PC-3 (cell line): ENCODE data around the gene F2RL1. TPM values are rescaled to one million over a fixed set of nuclear protein-coding genes. Genes with fewer than 3 reads are reported as not detected.
"Not testable (repeated sequence)": the region's sequence is repeated elsewhere in the genome, so short reads cannot be mapped to it uniquely, and the experiment has no call there.

Experiments used
- ATAC-seq: fragments of 200-7000 bp; cut with Tn5 transposase; 2 replicates; pipeline ENCODE4 v1.9.1; 2020; ENCODE audit warnings: mild to moderate bottlenecking, moderate library complexity
- BruUV-seq: library from RNA; stranded (reverse); fragments of 400-500 nt; replicated peaks from 2 replicates; lab custom pipeline; 2021; lab: Mats Ljungman, UMichigan
- CTCF ChIA-PET: fragments of 300-600 bp; sonication (Branson Sonifier 250); formaldehyde crosslinking; loops from one replicate; lab custom pipeline; 2022; ENCODE audit warnings: antibody characterized with exemption; lab: Charles Lee
- POLR2A ChIA-PET: fragments of 300-600 bp; sonication (Branson Sonifier 250); formaldehyde crosslinking; loops from one replicate; lab custom pipeline; 2022; ENCODE audit warnings: antibody characterized with exemption; ENCODE audit not compliant: unreplicated experiment; lab: Charles Lee
- DNase-seq: peaks from one replicate; pipeline ENCODE4 v3.0.0-alpha.2; 2015
- H2AFZ ChIP-seq: fragments of 300-600 bp; sonication (generic); 2 replicates; pipeline ENCODE4 v1.6.0; 2016; ENCODE audit warnings: antibody characterized with exemption, low read length
- H3F3A ChIP-seq: fragments of 300-600 bp; sonication (generic); one replicate; pipeline ENCODE4 v1.6.0; 2017; ENCODE audit warnings: antibody characterized with exemption, low read length, control low read depth, mild to moderate bottlenecking; ENCODE audit not compliant: unreplicated experiment
- H3K27ac ChIP-seq: fragments of 300-600 bp; sonication (generic); 2 replicates; pipeline ENCODE4 v1.5.1; 2016; ENCODE audit warnings: mild to moderate bottlenecking, low read length
- H3K27me3 ChIP-seq: fragments of 300-600 bp; sonication (generic); 2 replicates; pipeline ENCODE4 v1.6.1; 2016; ENCODE audit warnings: low read length, mixed read lengths
- H3K36me3 ChIP-seq: fragments of 300-600 bp; sonication (generic); 2 replicates; pipeline ENCODE4 v1.6.1; 2016; ENCODE audit warnings: low read depth, mixed run types, low read length, mixed read lengths
- H3K4me1 ChIP-seq: fragments of 300-600 bp; sonication (generic); 2 replicates; pipeline ENCODE4 v1.5.1; 2016; ENCODE audit warnings: low read length; ENCODE audit not compliant: insufficient read depth
- H3K4me2 ChIP-seq: fragments of 300-600 bp; sonication (generic); 2 replicates; pipeline ENCODE4 v1.6.0; 2016; ENCODE audit warnings: low read length
- H3K4me3 ChIP-seq: fragments of 300-600 bp; sonication (generic); 2 replicates; pipeline ENCODE4 v1.5.1; 2016; ENCODE audit warnings: mild to moderate bottlenecking, low read length, mixed read lengths
- H3K79me2 ChIP-seq: fragments of 300-600 bp; sonication (generic); 2 replicates; pipeline ENCODE4 v1.6.1; 2017; ENCODE audit warnings: low read length, mixed read lengths
- H3K9ac ChIP-seq: fragments of 300-600 bp; sonication (generic); 2 replicates; pipeline ENCODE4 v1.6.0; 2016; ENCODE audit warnings: mild to moderate bottlenecking, low read length
- H3K9me2 ChIP-seq: fragments of 300-600 bp; sonication (generic); replicated peaks from 2 replicates; pipeline ENCODE4 v1.6.1; 2016; ENCODE audit warnings: mixed run types, low read length, mixed read lengths
- H3K9me3 ChIP-seq: fragments of 300-600 bp; sonication (generic); 2 replicates; pipeline ENCODE4 v1.6.1; 2016; ENCODE audit warnings: low read length, mixed read lengths
- H4K20me1 ChIP-seq: fragments of 300-600 bp; sonication (generic); 2 replicates; pipeline ENCODE4 v1.6.1; 2016; ENCODE audit warnings: low read length, mixed read lengths
- EZH2 ChIP-seq: fragments of 300-600 bp; sonication (generic); IDR thresholded peaks from one replicate; pipeline ENCODE4 v1.6.1; 2017; ENCODE audit warnings: antibody characterized with exemption, mild to moderate bottlenecking, low read length; ENCODE audit not compliant: unreplicated experiment
- EZH2phosphoT487 ChIP-seq: fragments of 300-600 bp; sonication (generic); IDR thresholded peaks from 2 replicates; pipeline ENCODE4 v1.6.1; 2018; ENCODE audit warnings: mild to moderate bottlenecking, antibody characterized with exemption, low read length, borderline replicate concordance
- intact Hi-C: fragments of 100-400 bp; cut with micrococcal nuclease; formaldehyde crosslinking; loops from 2 replicates; pipeline ENCODE4 v1.9.0; 2023
- total RNA-seq: library from RNA; depleted of rRNA; stranded (reverse); fragments of >200 nt; gene quantifications from 2 replicates; pipeline ENCODE4 v1.2.3, GENCODE V29; 2014
- TF ChIP-seq, protein P1 (sequence below): fragments of 300-600 bp; sonication (generic); conservative IDR thresholded peaks from 2 replicates; pipeline ENCODE4 v1.5.1; 2017; ENCODE audit warnings: antibody characterized with exemption, low read depth, mild to moderate bottlenecking, low read length

Gene F2RL1
- total RNA-seq, 1 experiment from 2014 or later, result 167 TPM

DNA sequence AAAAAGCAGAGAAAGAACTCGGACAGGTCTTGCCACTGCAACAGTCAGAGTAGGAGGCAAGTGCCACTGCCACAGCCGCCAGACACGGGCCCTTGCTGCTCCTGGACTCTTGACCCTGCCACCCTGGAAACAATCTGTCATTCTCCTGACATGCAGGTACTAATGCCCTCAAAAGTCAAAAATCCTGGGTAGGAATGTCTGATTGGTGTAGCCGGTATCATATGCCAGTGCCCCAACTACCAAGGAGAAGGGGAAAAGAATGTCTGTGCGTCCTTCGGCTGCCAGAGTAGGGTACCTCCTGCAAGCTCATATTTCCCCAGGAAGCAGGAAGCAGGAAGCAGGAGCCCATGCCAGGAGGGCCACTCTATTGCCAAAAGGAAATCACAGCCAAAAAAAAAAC, 30.5 kb upstream of the F2RL1 start:
- Histone ChIP-seq H3K27ac (peak overlapping the region; percentile 89), H3K79me2 (no peaks in the 10 kb centered on the region), H3K9me2 (no peaks in the 10 kb centered on the region), H4K20me1 (no peaks in the 10 kb centered on the region), H3K4me1 (peaks cover 55% of the 10 kb centered on the region), H3K4me2 (no peak overlapping the region; the same call in 1 of the 2 replicates), H3K9me3 (no peaks in the 10 kb centered on the region), H3K27me3 (no peaks in the 10 kb centered on the region), H2AFZ (no peak overlapping the region), H3K4me3 (no peak overlapping the region), H3K9ac (peak overlapping the region; percentile 64), H3F3A (peaks cover 8% of the 10 kb centered on the region), H3K36me3 (no peaks in the 10 kb centered on the region)
- ChIA-PET CTCF (interaction anchor here (0.7 kb wide), 1 partner anchor 58 kb away, joined by 11 read pairs; no protein-coding TSS in a partner anchor), POLR2A (no interaction called here)
- ATAC-seq, result peak; percentile 25
- BruUV-seq, result no TSS peak
- DNase-seq, result peak; percentile 60
- intact Hi-C loops, result loop anchor here (10.0 kb wide), 1 partner anchor 226 kb away; no protein-coding TSS in a partner anchor
- TF ChIP-seq EZH2, result no peak
- TF ChIP-seq, protein P1, sequence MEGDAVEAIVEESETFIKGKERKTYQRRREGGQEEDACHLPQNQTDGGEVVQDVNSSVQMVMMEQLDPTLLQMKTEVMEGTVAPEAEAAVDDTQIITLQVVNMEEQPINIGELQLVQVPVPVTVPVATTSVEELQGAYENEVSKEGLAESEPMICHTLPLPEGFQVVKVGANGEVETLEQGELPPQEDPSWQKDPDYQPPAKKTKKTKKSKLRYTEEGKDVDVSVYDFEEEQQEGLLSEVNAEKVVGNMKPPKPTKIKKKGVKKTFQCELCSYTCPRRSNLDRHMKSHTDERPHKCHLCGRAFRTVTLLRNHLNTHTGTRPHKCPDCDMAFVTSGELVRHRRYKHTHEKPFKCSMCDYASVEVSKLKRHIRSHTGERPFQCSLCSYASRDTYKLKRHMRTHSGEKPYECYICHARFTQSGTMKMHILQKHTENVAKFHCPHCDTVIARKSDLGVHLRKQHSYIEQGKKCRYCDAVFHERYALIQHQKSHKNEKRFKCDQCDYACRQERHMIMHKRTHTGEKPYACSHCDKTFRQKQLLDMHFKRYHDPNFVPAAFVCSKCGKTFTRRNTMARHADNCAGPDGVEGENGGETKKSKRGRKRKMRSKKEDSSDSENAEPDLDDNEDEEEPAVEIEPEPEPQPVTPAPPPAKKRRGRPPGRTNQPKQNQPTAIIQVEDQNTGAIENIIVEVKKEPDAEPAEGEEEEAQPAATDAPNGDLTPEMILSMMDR, result no peak

DNA sequence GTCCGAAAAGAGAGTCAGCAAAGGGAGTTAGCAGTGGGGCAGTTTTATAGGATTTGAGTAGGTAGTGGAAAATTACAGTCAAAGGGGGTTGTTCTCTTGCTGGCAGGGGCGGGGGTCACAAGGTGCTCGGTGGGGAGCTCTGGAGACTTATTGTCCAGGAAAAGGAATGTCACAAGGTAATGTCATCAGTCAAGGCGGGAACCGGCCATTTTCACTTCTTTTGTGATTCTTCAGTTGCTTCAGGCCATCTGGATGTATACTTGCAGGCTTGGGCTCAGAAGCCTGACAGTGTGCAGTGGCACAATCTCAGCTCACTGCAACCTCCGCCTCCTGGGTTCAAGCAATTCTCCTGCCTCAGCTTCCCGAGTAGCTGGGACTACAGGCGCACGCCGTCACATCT, 29.6 kb upstream of the F2RL1 start:
- H4K20me1 ChIP-seq, H3F3A ChIP-seq, H3K79me2 ChIP-seq, POLR2A ChIA-PET, H3K36me3 ChIP-seq, H3K9me3 ChIP-seq, H3K9me2 ChIP-seq, BruUV-seq, H2AFZ ChIP-seq, ATAC-seq, DNase-seq, CTCF ChIA-PET, H3K27me3 ChIP-seq: not testable (repeated sequence)
- Histone ChIP-seq H3K4me3 (0 out of 2 replicates have a peak overlapping the region, but pooled peaks have one; percentile 45), H3K4me2 (peak overlapping the region; percentile 84), H3K9ac (peak overlapping the region; percentile 99), H3K4me1 (peaks cover 55% of the 10 kb centered on the region), H3K27ac (peak overlapping the region; percentile 100)
- intact Hi-C loops, result loop anchor here (10.0 kb wide), 1 partner anchor 226 kb away; no protein-coding TSS in a partner anchor

DNA sequence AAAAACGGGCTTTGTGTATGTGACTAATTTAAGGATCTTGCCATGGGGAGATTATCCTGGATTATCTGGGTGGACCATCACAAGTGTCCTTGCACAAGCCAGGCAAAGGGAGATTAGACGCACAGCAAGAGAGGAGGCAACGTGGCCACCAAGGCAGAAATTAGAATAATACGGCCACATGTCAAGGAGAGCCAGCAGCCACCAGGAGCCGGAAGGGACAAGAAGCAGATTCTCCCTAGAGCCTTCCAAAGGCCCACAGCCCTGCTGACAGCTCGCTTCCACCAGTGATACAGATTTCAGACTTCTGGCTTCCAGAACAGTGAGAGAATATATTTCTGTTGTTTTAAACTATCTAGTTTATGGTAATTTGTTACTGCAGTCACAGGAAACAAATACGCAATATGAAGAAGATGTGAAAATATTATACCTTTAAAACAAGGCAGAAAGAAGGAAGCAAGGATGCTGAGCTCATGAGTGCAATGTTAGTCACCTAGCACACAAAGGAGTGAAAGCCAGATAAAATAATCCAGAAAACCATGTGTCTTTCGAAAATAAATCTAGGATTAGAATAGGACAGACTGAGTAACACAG, 28.7 kb upstream of the F2RL1 start:
- Histone ChIP-seq H3K9ac (peak overlapping the region; percentile 99), H2AFZ (0 out of 2 replicates have a peak overlapping the region, but pooled peaks have one; percentile 24)
- no peak for DNase-seq

More for the DNA sequence above, 28.7 kb upstream of the F2RL1 start:
- Histone ChIP-seq H3K9me2 (no peaks in the 10 kb centered on the region), H3K9me3 (no peaks in the 10 kb centered on the region), H3K4me2 (peak overlapping the region; percentile 84), H3K36me3 (no peaks in the 10 kb centered on the region), H3K27me3 (no peaks in the 10 kb centered on the region), H3K79me2 (no peaks in the 10 kb centered on the region), H3F3A (peaks cover 8% of the 10 kb centered on the region), H3K4me3 (peak overlapping the region; percentile 45), H4K20me1 (no peaks in the 10 kb centered on the region), H3K27ac (peak overlapping the region; percentile 100), H3K4me1 (peaks cover 56% of the 10 kb centered on the region)
- POLR2A ChIA-PET, result interaction anchor here (0.6 to 1.5 kb wide), 3 partner anchors 16 to 29 kb away, joined by 4 to 22 read pairs (median 5); partner anchors contain the start of gene F2RL1
- peak; percentile 59 for ATAC-seq
- TSS peak; percentile 88 for BruUV-seq
- CTCF ChIA-PET, result interaction anchor here (0.7 kb wide), 1 partner anchor 47 kb away, joined by 3 read pairs; no protein-coding TSS in a partner anchor
- intact Hi-C loops, result loop anchor here (1.0 to 10.0 kb wide), 3 partner anchors 17 to 225 kb away; no protein-coding TSS in a partner anchor
- no peak for TF ChIP-seq EZH2
- no peak for TF ChIP-seq EZH2phosphoT487
- TF ChIP-seq, protein P1, result no peak
